HepG2 (cell line): ENCODE data around the gene EMC10. TPM values are rescaled to one million over a fixed set of nuclear protein-coding genes. Genes with fewer than 3 reads are reported as not detected.
A peak's percentile ranks its signal among the peaks of the same experiment; 100 is the strongest.

ENCODE experiments used
- EHMT2 ChIP-seq: fragments of 200-600 bp; sonication (generic); IDR thresholded peaks from 2 replicates; pipeline ENCODE4 v1.7.0; 2017; ENCODE audit warnings: antibody characterized with exemption, low read depth, low read length, borderline replicate concordance
- ELF3 ChIP-seq: IDR thresholded peaks from 2 replicates; pipeline ENCODE4 v1.6.1; 2016; ENCODE audit warnings: missing genetic modification reagents, missing compliant biosample characterization
- FOSL1 ChIP-seq: sonication (generic); formaldehyde crosslinking; IDR thresholded peaks from 2 replicates; pipeline ENCODE4 v1.9.0; 2021; ENCODE audit warnings: missing genetic modification reagents, borderline replicate concordance
- FOXA1 ChIP-seq, 2 experiments: fragments of 450-650 bp in 1 of 2; sonication (generic) in 1 of 2; formaldehyde crosslinking in 1 of 2; IDR thresholded peaks; 2 replicates each; pipeline versions ENCODE4 v1.4.0 to v1.6.1; 2016 to 2020; ENCODE audit warnings: missing genetic modification reagents in 1 of 2
- KDM6A ChIP-seq: IDR thresholded peaks from 2 replicates; pipeline ENCODE4 v1.6.1; 2016; ENCODE audit warnings: low read depth
- NFE2L1 ChIP-seq: sonication (generic); formaldehyde crosslinking; IDR thresholded peaks from 2 replicates; pipeline ENCODE4 v1.4.0; 2020; ENCODE audit warnings: missing genetic modification reagents, mild to moderate bottlenecking, borderline replicate concordance
- PHF8 ChIP-seq: sonication (generic); formaldehyde crosslinking; IDR thresholded peaks from 2 replicates; pipeline ENCODE4 v1.5.0; 2020; ENCODE audit warnings: missing genetic modification reagents
- PTBP1 ChIP-seq: fragments of 200-400 bp; formaldehyde crosslinking; IDR thresholded peaks from 2 replicates; pipeline ENCODE4 v1.6.1; 2018; ENCODE audit warnings: low read length, low read depth; ENCODE audit not compliant: poor library complexity, severe bottlenecking
- RCOR2 ChIP-seq: IDR thresholded peaks from 2 replicates; pipeline ENCODE4 v1.6.1; 2016; ENCODE audit warnings: missing biosample characterization, missing genetic modification reagents
- RXRA ChIP-seq: sonication (generic); formaldehyde crosslinking; IDR thresholded peaks from 2 replicates; pipeline ENCODE4 v1.5.1; 2020; ENCODE audit warnings: missing genetic modification reagents
- SIX1 ChIP-seq: sonication (generic); formaldehyde crosslinking; IDR thresholded peaks from 2 replicates; pipeline ENCODE4 v1.4.0; 2020; ENCODE audit warnings: missing genetic modification reagents, borderline replicate concordance
- SMAD3 ChIP-seq: sonication (generic); formaldehyde crosslinking; IDR thresholded peaks from 2 replicates; pipeline ENCODE4 v1.4.0; 2020; ENCODE audit warnings: missing genetic modification reagents
- SRF ChIP-seq: IDR thresholded peaks from 2 replicates; pipeline ENCODE4 v1.6.1; 2011; ENCODE audit warnings: mild to moderate bottlenecking, low read depth, low read length, moderate library complexity
- SRSF4 ChIP-seq: fragments of 200-400 bp; formaldehyde crosslinking; IDR thresholded peaks from one replicate; pipeline ENCODE4 v1.6.1; 2018; ENCODE audit warnings: mild to moderate bottlenecking, low read depth, low read length, moderate library complexity; ENCODE audit not compliant: poor library complexity, severe bottlenecking
- SRSF9 ChIP-seq: fragments of 200-400 bp; formaldehyde crosslinking; IDR thresholded peaks from 2 replicates; pipeline ENCODE4 v1.6.1; 2018; ENCODE audit warnings: borderline replicate concordance, mild to moderate bottlenecking, low read depth, low read length; ENCODE audit not compliant: insufficient read depth, poor library complexity, severe bottlenecking
- ZBTB1 ChIP-seq: sonication (generic); formaldehyde crosslinking; IDR thresholded peaks from 2 replicates; pipeline ENCODE4 v1.4.0; 2020; ENCODE audit warnings: missing genetic modification reagents, borderline replicate concordance
- ZBTB20 ChIP-seq: sonication (generic); formaldehyde crosslinking; IDR thresholded peaks from 2 replicates; pipeline ENCODE4 v1.8.1; 2023; ENCODE audit warnings: missing genetic modification reagents, low read depth, mild to moderate bottlenecking, borderline replicate concordance
- ZNF547 ChIP-seq: sonication (generic); formaldehyde crosslinking; IDR thresholded peaks from 2 replicates; pipeline ENCODE4 v1.5.1; 2020; ENCODE audit warnings: mild to moderate bottlenecking, missing genetic modification reagents
- ZNF616 ChIP-seq: sonication (generic); formaldehyde crosslinking; IDR thresholded peaks from 2 replicates; pipeline ENCODE4 v1.5.0; 2020; ENCODE audit warnings: low read depth, mild to moderate bottlenecking, missing genetic modification reagents
- ZNF678 ChIP-seq: sonication (generic); formaldehyde crosslinking; IDR thresholded peaks from 2 replicates; pipeline ENCODE4 v1.4.0; 2020; ENCODE audit warnings: mild to moderate bottlenecking, missing genetic modification reagents
- ZNF777 ChIP-seq: sonication (generic); formaldehyde crosslinking; IDR thresholded peaks from 2 replicates; pipeline ENCODE4 v1.4.0; 2020; ENCODE audit warnings: missing genetic modification reagents
- polyA plus RNA-seq, 8 experiments: library from polyadenylated mRNA; depleted of rRNA in 3 of 8; stranded (reverse) in 7 of 8; unstranded in 1 of 8; fragments of >200 nt; fragmentation: Illumina TruSeq in 4 of 8; extraction: Trizol in 4 of 8; gene quantifications; 2 replicates each; pipeline versions ENCODE4 v1.2.1 to v1.2.3, GENCODE V29; 2011 to 2016; ENCODE audit warnings: low read depth in 4 of 8, missing spikeins in 1 of 8, mixed read lengths in 1 of 8; ENCODE audit not compliant: insufficient read depth in 1 of 8
- total RNA-seq, 5 experiments: library from RNA; depleted of rRNA; stranded (reverse); fragments of >200 nt; fragmentation: Illumina TruSeq; extraction: Trizol; gene quantifications; 2 replicates each; pipeline ENCODE4 v1.2.3, GENCODE V29; 2016; ENCODE audit warnings: low read depth in 1 of 5
- TF ChIP-seq, protein P1 (sequence below): sonication (generic); formaldehyde crosslinking; IDR thresholded peaks from 2 replicates; pipeline ENCODE4 v1.5.1; 2020; ENCODE audit warnings: missing genetic modification reagents, mild to moderate bottlenecking, borderline replicate concordance
- TF ChIP-seq, protein P2 (sequence below): sonication (generic); formaldehyde crosslinking; IDR thresholded peaks from 2 replicates; pipeline ENCODE4 v1.4.0; 2020; ENCODE audit warnings: missing genetic modification reagents
- TF ChIP-seq, protein P3 (sequence below): sonication (generic); formaldehyde crosslinking; IDR thresholded peaks from 2 replicates; pipeline ENCODE4 v1.4.0; 2020; ENCODE audit warnings: missing genetic modification reagents
- TF ChIP-seq, protein P4 (sequence below): sonication (generic); formaldehyde crosslinking; IDR thresholded peaks from 2 replicates; pipeline ENCODE4 v1.4.0; 2020; ENCODE audit warnings: missing genetic modification reagents, borderline replicate concordance

EMC10 gene
- total and polyA plus RNA-seq, 2 of the 13 experiments (the other 11 are each of a cell fraction or from before 2014, with no cell fraction given), result not detected

DNA sequence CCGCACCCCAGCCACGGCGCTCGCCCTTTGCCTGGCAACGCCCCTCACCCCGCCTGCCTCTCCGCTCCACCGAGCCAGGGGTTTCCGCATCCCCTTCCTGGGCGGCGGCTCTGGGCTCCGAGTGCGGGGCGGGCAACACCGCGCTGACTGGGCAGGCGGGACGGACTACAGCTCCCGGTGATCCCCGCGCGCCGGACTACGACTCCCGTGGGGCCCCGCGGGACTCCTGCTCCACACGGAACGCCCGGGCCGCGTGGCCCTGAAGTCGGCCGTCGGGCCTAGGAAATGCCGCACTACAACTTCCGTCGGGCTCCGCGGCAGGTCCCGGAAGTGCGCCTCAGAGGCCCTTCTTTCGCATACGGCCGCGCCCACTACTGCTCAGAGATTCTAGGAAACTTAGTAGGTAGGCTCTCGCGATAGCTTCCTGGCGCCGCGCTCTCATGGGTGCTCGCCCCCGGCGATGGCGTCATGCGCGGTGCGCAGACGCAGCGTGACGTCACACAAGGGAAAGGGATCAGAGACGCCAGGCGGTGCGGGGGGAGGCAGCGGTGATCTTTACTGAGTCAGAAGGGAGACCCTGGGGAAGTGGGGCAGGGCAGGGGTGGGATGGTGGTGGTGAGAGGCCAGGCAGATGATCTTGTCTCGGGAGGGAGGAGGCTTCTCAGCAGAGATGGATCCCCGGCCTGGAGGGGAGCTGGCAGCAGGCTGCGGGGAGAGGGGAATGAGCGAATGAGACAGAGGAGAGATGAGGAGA lies 34.9 kb downstream of the EMC10 start, which contains the start of gene JOSD2 (continued):
- TF ChIP-seq, protein P1, sequence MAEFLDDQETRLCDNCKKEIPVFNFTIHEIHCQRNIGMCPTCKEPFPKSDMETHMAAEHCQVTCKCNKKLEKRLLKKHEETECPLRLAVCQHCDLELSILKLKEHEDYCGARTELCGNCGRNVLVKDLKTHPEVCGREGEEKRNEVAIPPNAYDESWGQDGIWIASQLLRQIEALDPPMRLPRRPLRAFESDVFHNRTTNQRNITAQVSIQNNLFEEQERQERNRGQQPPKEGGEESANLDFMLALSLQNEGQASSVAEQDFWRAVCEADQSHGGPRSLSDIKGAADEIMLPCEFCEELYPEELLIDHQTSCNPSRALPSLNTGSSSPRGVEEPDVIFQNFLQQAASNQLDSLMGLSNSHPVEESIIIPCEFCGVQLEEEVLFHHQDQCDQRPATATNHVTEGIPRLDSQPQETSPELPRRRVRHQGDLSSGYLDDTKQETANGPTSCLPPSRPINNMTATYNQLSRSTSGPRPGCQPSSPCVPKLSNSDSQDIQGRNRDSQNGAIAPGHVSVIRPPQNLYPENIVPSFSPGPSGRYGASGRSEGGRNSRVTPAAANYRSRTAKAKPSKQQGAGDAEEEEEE (CRISPR knock-in tag), result no peak
- TF ChIP-seq, protein P2, sequence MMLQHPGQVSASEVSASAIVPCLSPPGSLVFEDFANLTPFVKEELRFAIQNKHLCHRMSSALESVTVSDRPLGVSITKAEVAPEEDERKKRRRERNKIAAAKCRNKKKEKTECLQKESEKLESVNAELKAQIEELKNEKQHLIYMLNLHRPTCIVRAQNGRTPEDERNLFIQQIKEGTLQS (CRISPR knock-in tag), result no peak
- TF ChIP-seq ZNF616 (CRISPR knock-in tag), result no peak
- TF ChIP-seq NFE2L1 (CRISPR knock-in tag), result no peak
- TF ChIP-seq SIX1, result no peak
- TF ChIP-seq EHMT2, result no peak
- TF ChIP-seq, protein P3, sequence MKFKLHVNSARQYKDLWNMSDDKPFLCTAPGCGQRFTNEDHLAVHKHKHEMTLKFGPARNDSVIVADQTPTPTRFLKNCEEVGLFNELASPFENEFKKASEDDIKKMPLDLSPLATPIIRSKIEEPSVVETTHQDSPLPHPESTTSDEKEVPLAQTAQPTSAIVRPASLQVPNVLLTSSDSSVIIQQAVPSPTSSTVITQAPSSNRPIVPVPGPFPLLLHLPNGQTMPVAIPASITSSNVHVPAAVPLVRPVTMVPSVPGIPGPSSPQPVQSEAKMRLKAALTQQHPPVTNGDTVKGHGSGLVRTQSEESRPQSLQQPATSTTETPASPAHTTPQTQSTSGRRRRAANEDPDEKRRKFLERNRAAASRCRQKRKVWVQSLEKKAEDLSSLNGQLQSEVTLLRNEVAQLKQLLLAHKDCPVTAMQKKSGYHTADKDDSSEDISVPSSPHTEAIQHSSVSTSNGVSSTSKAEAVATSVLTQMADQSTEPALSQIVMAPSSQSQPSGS (CRISPR knock-in tag), result 0 out of 2 replicates have a peak, but pooled peaks have one; percentile 43
- no peak for TF ChIP-seq FOXA1 (IDR thresholded peaks at IDR 0.05)
- TF ChIP-seq FOXA1 (CRISPR knock-in tag; IDR thresholded peaks at IDR 0.05), result no peak
- no peak for TF ChIP-seq RCOR2 (CRISPR knock-in tag)
- TF ChIP-seq, protein P4, sequence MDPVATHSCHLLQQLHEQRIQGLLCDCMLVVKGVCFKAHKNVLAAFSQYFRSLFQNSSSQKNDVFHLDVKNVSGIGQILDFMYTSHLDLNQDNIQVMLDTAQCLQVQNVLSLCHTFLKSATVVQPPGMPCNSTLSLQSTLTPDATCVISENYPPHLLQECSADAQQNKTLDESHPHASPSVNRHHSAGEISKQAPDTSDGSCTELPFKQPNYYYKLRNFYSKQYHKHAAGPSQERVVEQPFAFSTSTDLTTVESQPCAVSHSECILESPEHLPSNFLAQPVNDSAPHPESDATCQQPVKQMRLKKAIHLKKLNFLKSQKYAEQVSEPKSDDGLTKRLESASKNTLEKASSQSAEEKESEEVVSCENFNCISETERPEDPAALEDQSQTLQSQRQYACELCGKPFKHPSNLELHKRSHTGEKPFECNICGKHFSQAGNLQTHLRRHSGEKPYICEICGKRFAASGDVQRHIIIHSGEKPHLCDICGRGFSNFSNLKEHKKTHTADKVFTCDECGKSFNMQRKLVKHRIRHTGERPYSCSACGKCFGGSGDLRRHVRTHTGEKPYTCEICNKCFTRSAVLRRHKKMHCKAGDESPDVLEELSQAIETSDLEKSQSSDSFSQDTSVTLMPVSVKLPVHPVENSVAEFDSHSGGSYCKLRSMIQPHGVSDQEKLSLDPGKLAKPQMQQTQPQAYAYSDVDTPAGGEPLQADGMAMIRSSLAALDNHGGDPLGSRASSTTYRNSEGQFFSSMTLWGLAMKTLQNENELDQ (CRISPR knock-in tag), result no peak
- no peak for TF ChIP-seq SMAD3
- no peak for TF ChIP-seq ZNF678 (CRISPR knock-in tag)
- TF ChIP-seq FOSL1 (CRISPR knock-in tag), result no peak
- TF ChIP-seq ZBTB1, result no peak
- no peak for TF ChIP-seq ZBTB20 (CRISPR knock-in tag)
- 0 out of 2 replicates have a peak, but pooled peaks have one; percentile 21 for TF ChIP-seq RXRA (CRISPR knock-in tag)
- no peak for TF ChIP-seq KDM6A (CRISPR knock-in tag)
- no peak for TF ChIP-seq SRSF9
- TF ChIP-seq ZNF777 (CRISPR knock-in tag), result peak; percentile 92
- TF ChIP-seq SRF, result no peak
- TF ChIP-seq PTBP1, result no peak
- TF ChIP-seq PHF8 (CRISPR knock-in tag), result peak; percentile 48; the same call in 1 of the 2 replicates
- peak; percentile 34; the same call in 1 of the 2 replicates for TF ChIP-seq ELF3 (CRISPR knock-in tag)
- TF ChIP-seq SRSF4, result no peak
- no peak for TF ChIP-seq ZNF547 (CRISPR knock-in tag)
